B cell (primary cell): ENCODE measurements around the gene STRA8. TPM values are rescaled to one million over a fixed set of nuclear protein-coding genes. Genes with fewer than 3 reads are reported as not detected.

Source experiments
- ATAC-seq: fragments of 200-7000 bp; cut with Tn5 transposase; one replicate; pipeline ENCODE4 v1.10.0; 2021; ENCODE audit warnings: low read depth, mild to moderate bottlenecking, moderate number of reproducible peaks, moderate library complexity
- CTCF ChIA-PET: fragments of 350-600 bp; sonication (Branson Sonifier 250); formaldehyde crosslinking; loops from one replicate; lab custom pipeline; 2021; ENCODE audit warnings: antibody characterized with exemption, inconsistent platforms; lab: Charles Lee
- POLR2A ChIA-PET: fragments of 350-600 bp; sonication (Branson Sonifier 250); formaldehyde crosslinking; loops from one replicate; lab custom pipeline; 2021; ENCODE audit warnings: antibody characterized with exemption; lab: Charles Lee
- DNase-seq: peaks from one replicate; pipeline ENCODE4 v3.0.0; 2013
- H2AFZ ChIP-seq: 2 replicates; pipeline ENCODE4 v1.6.1; 2012; ENCODE audit warnings: mild to moderate bottlenecking, low read depth, low read length; ENCODE audit not compliant: insufficient read depth, poor library complexity, severe bottlenecking
- H3K27ac ChIP-seq, 2 donors: 1 replicate in 1 of 2; 2 replicates in 1 of 2; pipeline ENCODE4 v1.5.1; 2012 to 2013; ENCODE audit warnings: low read length in 2 of 2, mild to moderate bottlenecking in 2 of 2, moderate library complexity in 1 of 2
- H3K27me3 ChIP-seq, 4 experiments: fragments of 200-600 bp in 1 of 4; sonication (generic) in 1 of 4; replicated peaks in 1 of 4; 1 replicate in 2 of 4; 2 replicates in 2 of 4; pipeline versions ENCODE4 v1.6.1 to v1.7.0; 2013 to 2016; ENCODE audit warnings: low read length in 3 of 4, mild to moderate bottlenecking in 2 of 4, mixed read lengths in 1 of 4, moderate library complexity in 1 of 4; ENCODE audit not compliant: insufficient read depth in 4 of 4, control insufficient read depth in 3 of 4; ENCODE audit errors: control extremely low read depth in 1 of 4
- H3K36me3 ChIP-seq, 2 experiments: replicated peaks in 1 of 2; 1 replicate in 1 of 2; 2 replicates in 1 of 2; pipeline versions ENCODE4 v1.6.1 to v1.7.1; 2013; ENCODE audit warnings: low read length in 1 of 2; ENCODE audit not compliant: insufficient read depth in 2 of 2, control insufficient read depth in 1 of 2; ENCODE audit errors: control extremely low read depth in 1 of 2, extremely low read depth in 1 of 2
- H3K4me1 ChIP-seq, 2 donors: fragments of 200-600 bp in 1 of 2; sonication (generic) in 1 of 2; 1 replicate in 1 of 2; 2 replicates in 1 of 2; pipeline versions ENCODE4 v1.5.1 to v1.6.1; 2013 to 2017; ENCODE audit warnings: low read length in 2 of 2; ENCODE audit not compliant: control insufficient read depth in 2 of 2, insufficient read depth in 2 of 2
- H3K4me2 ChIP-seq: replicated peaks from 2 replicates; pipeline ENCODE3; 2012; ENCODE audit warnings: mild to moderate bottlenecking, low read depth, low read length; ENCODE audit not compliant: poor library complexity, severe bottlenecking
- H3K4me3 ChIP-seq, 5 experiments: fragments of 200-600 bp in 1 of 5; sonication (generic) in 1 of 5; 1 replicate in 3 of 5; 2 replicates in 2 of 5; pipeline versions ENCODE4 v1.5.1 to v1.7.0; 2011 to 2016; ENCODE audit warnings: low read length in 4 of 5, mild to moderate bottlenecking in 4 of 5, low read depth in 2 of 5, control low read depth in 1 of 5, moderate library complexity in 1 of 5; ENCODE audit not compliant: insufficient read depth in 1 of 5; ENCODE audit errors: control extremely low read depth in 1 of 5, extremely low read depth in 1 of 5
- H3K79me2 ChIP-seq: fragments of 200-600 bp; sonication (generic); one replicate; pipeline ENCODE4 v1.6.0; 2016; ENCODE audit warnings: low read length; ENCODE audit not compliant: control insufficient read depth, insufficient read depth
- H3K9ac ChIP-seq: fragments of 200-600 bp; sonication (generic); 2 replicates; pipeline ENCODE4 v1.6.1; 2017; ENCODE audit warnings: mild to moderate bottlenecking, low read length, moderate library complexity
- H3K9me3 ChIP-seq, 3 donors: one replicate each; pipeline versions ENCODE4 v1.6.1 to v1.7.1; 2013; ENCODE audit warnings: low read length in 2 of 3; ENCODE audit not compliant: control insufficient read depth in 2 of 3, insufficient read depth in 1 of 3; ENCODE audit errors: control extremely low read depth in 1 of 3
- H4K20me1 ChIP-seq: 2 replicates; pipeline ENCODE4 v1.6.0; 2012; ENCODE audit warnings: mild to moderate bottlenecking, low read length; ENCODE audit not compliant: insufficient read depth, control insufficient read depth, poor library complexity, severe bottlenecking
- H3K27ac Mint-ChIP-seq: one replicate; pipeline ENCODE4 v1.8.0; 2021; ENCODE audit warnings: mixed read lengths
- H3K27me3 Mint-ChIP-seq: one replicate; pipeline ENCODE4 v1.8.0; 2021; ENCODE audit warnings: mixed read lengths
- H3K4me1 Mint-ChIP-seq: one replicate; pipeline ENCODE4 v1.8.0; 2021; ENCODE audit warnings: mixed read lengths
- H3K4me3 Mint-ChIP-seq: one replicate; pipeline ENCODE4 v1.8.0; 2021; ENCODE audit warnings: mixed read lengths
- H3K9me3 Mint-ChIP-seq: one replicate; pipeline ENCODE4 v1.8.0; 2022; ENCODE audit warnings: mixed read lengths; ENCODE audit not compliant: insufficient read depth
- EZH2 ChIP-seq: IDR thresholded peaks from 2 replicates; pipeline ENCODE4 v1.6.1; 2012; ENCODE audit warnings: borderline replicate concordance, low read depth, mild to moderate bottlenecking, moderate library complexity, low read length; ENCODE audit not compliant: insufficient read depth, poor library complexity, severe bottlenecking
- WGBS: methylation state at CpG from one replicate; pipeline ENCODE4 v1.1.5; 2013; ENCODE audit warnings: missing lambda C conversion rate; ENCODE audit not compliant: insufficient coverage; 5-methylcytosine and 5-hydroxymethylcytosine counted together
- intact Hi-C: fragments of 100-400 bp; cut with micrococcal nuclease; formaldehyde crosslinking; loops from one replicate; pipeline ENCODE4 v1.10.0; 2022
- polyA plus RNA-seq: library from polyadenylated mRNA; depleted of rRNA; stranded (reverse); fragments of >200 nt; gene quantifications from 2 replicates; pipeline ENCODE4 v1.2.3, GENCODE V29; 2012
- total RNA-seq, 2 donors: library from RNA; stranded (reverse); fragments of 120-200 nt in 1 of 2; gene quantifications; 1 replicate in 1 of 2; 2 replicates in 1 of 2; pipeline versions ENCODE4 v1.2.3 to v1.2.4, GENCODE V29; 2013 to 2022
- TF ChIP-seq, protein P1 (sequence below): fragments of 200-600 bp; IDR thresholded peaks from one replicate; pipeline ENCODE4 v1.8.0; 2022; ENCODE audit warnings: antibody characterized with exemption, mild to moderate bottlenecking

The STRA8 gene
- total and polyA plus RNA-seq, 2 donors (not counting 1 experiment from before 2014, with no cell fraction given) = not detected

GRCh38 chr7:135275971-135276580 is 42.4 kb downstream of the STRA8 start:
- Histone ChIP-seq H3K9me3 (no peaks in the 10 kb centered on the region), H3K27me3 (peaks cover 0 to 4% (median 0%) of the 10 kb centered on the region in 4 experiments), H3K4me1 (peaks cover 0 to under 1% of the 10 kb centered on the region in 2 donors), H3K9ac (no peak overlapping the region), H2AFZ (no peak overlapping the region), H3K36me3 (no peaks in the 10 kb centered on the region), H3K4me2 (no peak overlapping the region), H3K4me3 (no peak overlapping the region), H3K27ac (no peak overlapping the region), H4K20me1 (no peaks in the 10 kb centered on the region), H3K79me2 (no peaks in the 10 kb centered on the region)
- no peak for TF ChIP-seq EZH2
- TF ChIP-seq, protein P1, sequence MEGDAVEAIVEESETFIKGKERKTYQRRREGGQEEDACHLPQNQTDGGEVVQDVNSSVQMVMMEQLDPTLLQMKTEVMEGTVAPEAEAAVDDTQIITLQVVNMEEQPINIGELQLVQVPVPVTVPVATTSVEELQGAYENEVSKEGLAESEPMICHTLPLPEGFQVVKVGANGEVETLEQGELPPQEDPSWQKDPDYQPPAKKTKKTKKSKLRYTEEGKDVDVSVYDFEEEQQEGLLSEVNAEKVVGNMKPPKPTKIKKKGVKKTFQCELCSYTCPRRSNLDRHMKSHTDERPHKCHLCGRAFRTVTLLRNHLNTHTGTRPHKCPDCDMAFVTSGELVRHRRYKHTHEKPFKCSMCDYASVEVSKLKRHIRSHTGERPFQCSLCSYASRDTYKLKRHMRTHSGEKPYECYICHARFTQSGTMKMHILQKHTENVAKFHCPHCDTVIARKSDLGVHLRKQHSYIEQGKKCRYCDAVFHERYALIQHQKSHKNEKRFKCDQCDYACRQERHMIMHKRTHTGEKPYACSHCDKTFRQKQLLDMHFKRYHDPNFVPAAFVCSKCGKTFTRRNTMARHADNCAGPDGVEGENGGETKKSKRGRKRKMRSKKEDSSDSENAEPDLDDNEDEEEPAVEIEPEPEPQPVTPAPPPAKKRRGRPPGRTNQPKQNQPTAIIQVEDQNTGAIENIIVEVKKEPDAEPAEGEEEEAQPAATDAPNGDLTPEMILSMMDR = no peak
- 93% methylated on average over 8 of the region's 10 CpGs for WGBS
- ATAC-seq (no peak), DNase-seq (no peak)
- POLR2A ChIA-PET = no interaction called here
- Mint-ChIP-seq H3K27me3 (peaks cover 19% of the 10 kb centered on the region), H3K4me3 (no peak overlapping the region), H3K27ac (no peak overlapping the region), H3K9me3 (peaks cover 2% of the 10 kb centered on the region), H3K4me1 (no peaks in the 10 kb centered on the region)
- CTCF ChIA-PET = interaction anchor here (0.7 to 7.4 kb wide), 8 partner anchors 12 to 631 kb away, joined by 3 to 109 read pairs (median 4); no protein-coding TSS in a partner anchor
- intact Hi-C loops = no loop called here

- Mint-ChIP-seq H3K9me3 (peaks cover 2% of the 10 kb centered on the region), H3K4me1 (peaks cover 5% of the 10 kb centered on the region), H3K27me3 (peaks cover 17% of the 10 kb centered on the region), H3K27ac (no peak overlapping the region), H3K4me3 (no peak overlapping the region)
- Histone ChIP-seq H3K4me1 (peaks cover 4% of the 10 kb centered on the region in 2 donors), H3K79me2 (no peaks in the 10 kb centered on the region), H3K9me3 (no peaks in the 10 kb centered on the region), H3K4me3 (no peak overlapping the region), H4K20me1 (no peaks in the 10 kb centered on the region), H2AFZ (no peak overlapping the region), H3K9ac (no peak overlapping the region), H3K36me3 (no peaks in the 10 kb centered on the region), H3K4me2 (no peak overlapping the region), H3K27me3 (peaks cover 0 to 4% (median 0%) of the 10 kb centered on the region in 4 experiments), H3K27ac (no peak overlapping the region)
- POLR2A ChIA-PET = no interaction called here
- intact Hi-C loops = no loop called here
- TF ChIP-seq EZH2 = no peak
- TF ChIP-seq, protein P1 = no peak
- CTCF ChIA-PET = interaction anchor here (0.7 to 7.4 kb wide), 4 partner anchors 18 to 583 kb away, joined by 3 to 109 read pairs (median 3); no protein-coding TSS in a partner anchor
- DNase-seq (no peak), ATAC-seq (no peak)
- 94% methylated on average over 13 of the region's 13 CpGs for WGBS
These were observed 43.5 kb downstream of the STRA8 start for GRCh38 chr7:135277161-135277560.
